Transverse colon (tissue), 4 donors: ENCODE measurements around the gene STARD3. TPM values are rescaled to one million over a fixed set of nuclear protein-coding genes. Genes with fewer than 3 reads are reported as not detected.

Source experiments
- DNase-seq: peaks from one replicate; pipeline ENCODE4 v3.0.0-alpha.2; 2019
- H3K27ac ChIP-seq, 4 donors: fragments of 200-600 bp; sonication (generic); 2 replicates each; pipeline ENCODE4 v1.5.1; 2016 to 2018; ENCODE audit warnings: inconsistent platforms in 4 of 4
- H3K27me3 ChIP-seq: fragments of 200-600 bp; sonication (generic); 2 replicates; pipeline ENCODE4 v1.5.1; 2017; ENCODE audit warnings: inconsistent platforms
- H3K36me3 ChIP-seq, 4 donors: fragments of 200-600 bp; sonication (generic); 2 replicates each; pipeline ENCODE4 v1.5.1; 2017 to 2019; ENCODE audit warnings: inconsistent platforms in 4 of 4
- H3K4me1 ChIP-seq, 4 donors: fragments of 200-600 bp; sonication (generic); 2 replicates each; pipeline ENCODE4 v1.5.1; 2017 to 2020; ENCODE audit warnings: inconsistent platforms in 4 of 4
- H3K4me3 ChIP-seq, 4 donors: fragments of 200-600 bp; sonication (generic); 1 replicate in 1 of 4; 2 replicates in 3 of 4; pipeline versions ENCODE4 v1.5.1 to v1.6.1; 2017 to 2019; ENCODE audit warnings: inconsistent platforms in 4 of 4
- H3K9me3 ChIP-seq, 2 donors: fragments of 200-600 bp; sonication (generic); 2 replicates each; pipeline ENCODE4 v1.5.1; 2017 to 2019; ENCODE audit warnings: inconsistent platforms in 2 of 2
- EP300 ChIP-seq: sonication (generic); formaldehyde crosslinking; IDR thresholded peaks from one replicate; pipeline ENCODE4 v1.6.1; 2017; ENCODE audit warnings: antibody characterized with exemption, low read depth
- POLR2A ChIP-seq: fragments of 450-650 bp; IDR thresholded peaks from one replicate; pipeline ENCODE4 v1.6.1; 2016; ENCODE audit warnings: antibody characterized with exemption, mild to moderate bottlenecking, moderate library complexity
- POLR2AphosphoS5 ChIP-seq, 3 donors: sonication (generic); formaldehyde crosslinking; IDR thresholded peaks; one replicate each; pipeline ENCODE4 v1.6.1; 2016; ENCODE audit warnings: antibody characterized with exemption in 3 of 3
- WGBS, 2 donors: methylation state at CpG; one replicate each; pipeline ENCODE4 v1.1.5; 2018; ENCODE audit warnings: low coverage in 1 of 2; 5-methylcytosine and 5-hydroxymethylcytosine counted together
- in situ Hi-C, 4 donors: fragments of 200-750 bp; cut with MboI; loops; one replicate each; pipeline versions ENCODE4 v1.15.0 to v1.15.1; 2017; ENCODE audit warnings: low sequenced_read_pairs in 3 of 4, low pct_ligation_motif_present in 1 of 4, low pct_unique_long_range_greater_than_20kb in 1 of 4
- intact Hi-C: fragments of 100-400 bp; cut with DNase I; formaldehyde crosslinking; loops from one replicate; pipeline ENCODE4 v1.15.1; 2023; ENCODE audit warnings: low total_unique reads
- total RNA-seq, 4 donors: library from RNA; depleted of rRNA; stranded (reverse); fragments of >200 nt; gene quantifications; one replicate each; pipeline ENCODE4 v1.1.0, GENCODE V29; 2016
- TF ChIP-seq, protein P1 (sequence below), 5 experiments: fragments of 200-600 bp in 3 of 5; fragments of 450-650 bp in 2 of 5; sonication (generic) in 3 of 5; IDR thresholded peaks; 1 replicate in 2 of 5; 2 replicates in 3 of 5; pipeline ENCODE4 v1.5.1; 2016 to 2017; ENCODE audit warnings: antibody characterized with exemption in 5 of 5, inconsistent platforms in 3 of 5, mild to moderate bottlenecking in 2 of 5, moderate library complexity in 1 of 5

Gene STARD3
- total RNA-seq, 4 donors from 2014 or later = 63.5 to 193 (median 73.2) TPM

- no peaks in the 10 kb centered on the region for H3K27me3 ChIP-seq
- in situ Hi-C loops = no loop called here
- H3K4me1 ChIP-seq = peaks cover 0 to 18% (median 11%) of the 10 kb centered on the region in 4 donors
- H3K36me3 ChIP-seq = no peaks in the 10 kb centered on the region
- no peaks in the 10 kb centered on the region for H3K9me3 ChIP-seq
- 69 to 88% methylated on average over 3 to 5 of the region's 5 CpGs for WGBS, 2 donors
- no peak for DNase-seq
- intact Hi-C loops = no loop called here
- TF ChIP-seq POLR2AphosphoS5 (IDR thresholded peaks at IDR 0.05) = no peak
- no peak for TF ChIP-seq EP300
- TF ChIP-seq, protein P1, sequence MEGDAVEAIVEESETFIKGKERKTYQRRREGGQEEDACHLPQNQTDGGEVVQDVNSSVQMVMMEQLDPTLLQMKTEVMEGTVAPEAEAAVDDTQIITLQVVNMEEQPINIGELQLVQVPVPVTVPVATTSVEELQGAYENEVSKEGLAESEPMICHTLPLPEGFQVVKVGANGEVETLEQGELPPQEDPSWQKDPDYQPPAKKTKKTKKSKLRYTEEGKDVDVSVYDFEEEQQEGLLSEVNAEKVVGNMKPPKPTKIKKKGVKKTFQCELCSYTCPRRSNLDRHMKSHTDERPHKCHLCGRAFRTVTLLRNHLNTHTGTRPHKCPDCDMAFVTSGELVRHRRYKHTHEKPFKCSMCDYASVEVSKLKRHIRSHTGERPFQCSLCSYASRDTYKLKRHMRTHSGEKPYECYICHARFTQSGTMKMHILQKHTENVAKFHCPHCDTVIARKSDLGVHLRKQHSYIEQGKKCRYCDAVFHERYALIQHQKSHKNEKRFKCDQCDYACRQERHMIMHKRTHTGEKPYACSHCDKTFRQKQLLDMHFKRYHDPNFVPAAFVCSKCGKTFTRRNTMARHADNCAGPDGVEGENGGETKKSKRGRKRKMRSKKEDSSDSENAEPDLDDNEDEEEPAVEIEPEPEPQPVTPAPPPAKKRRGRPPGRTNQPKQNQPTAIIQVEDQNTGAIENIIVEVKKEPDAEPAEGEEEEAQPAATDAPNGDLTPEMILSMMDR (IDR thresholded peaks at IDR 0.05) = no peak
- TF ChIP-seq POLR2A = no peak
- H3K27ac ChIP-seq = peak overlapping the region in 2 of 4 donors; percentile 42 to 71
- H3K4me3 ChIP-seq = no peak overlapping the region
These were observed 57.6 kb downstream of the STARD3 start for GRCh38 chr17:39694593-39694992.

DNA sequence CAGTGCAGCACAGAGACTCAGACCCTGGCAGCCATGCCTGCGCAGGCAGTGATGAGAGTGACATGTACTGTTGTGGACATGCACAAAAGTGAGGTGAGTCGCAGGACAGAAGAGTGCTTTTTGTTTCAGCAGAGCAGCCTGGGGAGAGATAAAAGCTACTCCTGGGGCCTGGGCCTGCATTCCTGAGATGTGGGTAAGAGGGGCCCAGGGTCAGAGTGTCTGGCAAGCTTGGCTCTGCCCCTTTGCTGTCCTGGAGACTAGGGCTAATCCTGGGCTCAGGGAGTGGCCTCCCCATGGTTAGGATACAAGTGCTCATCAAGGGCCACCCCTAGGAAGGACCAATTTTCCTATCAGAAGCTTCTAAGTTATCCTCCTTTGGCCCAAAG is 58.1 kb downstream of the STARD3 start:
- H3K9me3 ChIP-seq = no peaks in the 10 kb centered on the region
- H3K4me3 ChIP-seq = no peak overlapping the region
- H3K36me3 ChIP-seq = no peaks in the 10 kb centered on the region
- intact Hi-C loops = no loop called here
- no peak for TF ChIP-seq POLR2AphosphoS5 (IDR thresholded peaks at IDR 0.05)
- no peak for TF ChIP-seq EP300
- TF ChIP-seq, protein P1 (IDR thresholded peaks at IDR 0.05) = no peak
- TF ChIP-seq POLR2A = no peak
- peaks cover 0 to 19% (median 11%) of the 10 kb centered on the region in 4 donors for H3K4me1 ChIP-seq
- peaks cover 2% of the 10 kb centered on the region for H3K27me3 ChIP-seq
- no peak for DNase-seq
- H3K27ac ChIP-seq = peak overlapping the region; percentile 1 to 71 (median 38)
- WGBS, 2 donors = 91 to 100% methylated on average over 2 of the region's 2 CpGs
- in situ Hi-C loops = no loop called here

DNA sequence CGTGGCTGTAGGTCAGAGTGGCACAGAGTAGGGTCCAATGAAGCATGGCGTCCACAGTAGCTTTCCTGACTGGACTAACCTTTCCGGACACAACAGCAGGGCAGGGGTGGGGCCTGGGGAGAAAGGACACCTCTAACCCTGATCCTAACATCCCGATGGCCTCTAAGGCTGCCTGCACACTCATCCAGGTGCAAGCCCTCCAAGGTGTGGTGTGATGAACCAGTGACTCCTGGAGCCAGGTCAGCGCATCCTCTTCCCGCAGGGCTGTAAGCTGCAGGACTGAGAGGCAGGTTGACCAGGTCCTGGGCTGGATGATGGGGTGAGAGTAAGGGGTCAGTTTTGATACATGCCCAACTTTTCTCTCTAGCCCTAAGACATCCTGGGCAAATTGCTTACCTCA is 59.8 kb downstream of the STARD3 start:
- peaks cover 5 to 20% (median 12%) of the 10 kb centered on the region in 4 donors for H3K4me1 ChIP-seq
- no peak overlapping the region for H3K27ac ChIP-seq
- H3K4me3 ChIP-seq = no peak overlapping the region
- H3K27me3 ChIP-seq = peaks cover 4% of the 10 kb centered on the region
- DNase-seq = no peak
- TF ChIP-seq EP300 (no peak), POLR2A (no peak), POLR2AphosphoS5 (IDR thresholded peaks at IDR 0.05) (no peak)
- TF ChIP-seq, protein P1 (IDR thresholded peaks at IDR 0.05) = no peak
- intact Hi-C loops = no loop called here
- H3K36me3 ChIP-seq = no peaks in the 10 kb centered on the region
- 85% methylated on average over 6 of the region's 6 CpGs; no CpG with 5 or more reads in 1 of the 2 donors for WGBS, 2 donors
- in situ Hi-C loops = no loop called here
- H3K9me3 ChIP-seq = no peaks in the 10 kb centered on the region

GRCh38 chr17:39697961-39698360 is 61.0 kb downstream of the STARD3 start:
- H3K36me3 ChIP-seq = no peaks in the 10 kb centered on the region
- 94 to 100% methylated on average over 3 to 5 of the region's 5 CpGs for WGBS, 2 donors
- no peaks in the 10 kb centered on the region for H3K9me3 ChIP-seq
- peaks cover 17 to 32% (median 23%) of the 10 kb centered on the region in 4 donors for H3K4me1 ChIP-seq
- H3K27ac ChIP-seq = no peak overlapping the region
- intact Hi-C loops = no loop called here
- no peak overlapping the region for H3K4me3 ChIP-seq
- no peak for TF ChIP-seq POLR2AphosphoS5 (IDR thresholded peaks at IDR 0.05)
- no peak for TF ChIP-seq POLR2A
- TF ChIP-seq, protein P1 (IDR thresholded peaks at IDR 0.05) = no peak
- TF ChIP-seq EP300 = no peak
- H3K27me3 ChIP-seq = peaks cover 4% of the 10 kb centered on the region
- in situ Hi-C loops = no loop called here
- no peak for DNase-seq
